ENCODE results near the gene DCANP1.

The DCANP1 gene

DNA sequence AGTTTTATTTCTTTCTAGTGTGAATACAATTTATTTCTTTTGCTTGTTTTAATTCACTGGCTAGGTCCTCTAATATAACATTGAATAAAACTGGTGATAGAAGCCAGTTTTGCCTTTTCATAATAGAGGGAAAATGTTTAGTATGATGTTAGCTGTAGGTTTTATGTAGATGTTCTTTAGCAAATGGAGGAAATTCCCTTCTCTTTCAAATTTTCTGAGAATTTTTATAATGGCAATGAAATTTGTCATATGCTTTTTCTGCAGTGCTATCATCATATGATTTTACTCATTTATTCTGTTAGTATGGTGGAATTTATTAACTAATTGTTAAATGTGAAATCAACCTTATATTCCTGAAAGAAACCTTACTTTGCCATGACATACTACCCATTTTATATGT is 30.1 kb downstream of the DCANP1 start:
- Histone ChIP-seq H3K9ac (ENCODE audit: insufficient read length) (no peak overlapping the region), H3K4me3 (no peak overlapping the region), H3K27ac (no peak overlapping the region), H3K9me3 (ENCODE audit: low read depth, low read length) (no peaks in the 10 kb centered on the region), H3K36me3 (ENCODE audit: insufficient read depth, low read length) (no peaks in the 10 kb centered on the region)
- TF ChIP-seq POLR2AphosphoS5 (IDR thresholded peaks at IDR 0.05; ENCODE audit: borderline replicate concordance, low read depth, low read length) (no peak), FOXP2 (optimal IDR thresholded peaks at IDR 0.05; ENCODE audit: control extremely low read depth, extremely low read length, insufficient read depth) (no peak), EZH2 (IDR thresholded peaks at IDR 0.05) (no peak)
- DNase-seq (ENCODE audit: low read depth, low spot score) = no peak

DNA sequence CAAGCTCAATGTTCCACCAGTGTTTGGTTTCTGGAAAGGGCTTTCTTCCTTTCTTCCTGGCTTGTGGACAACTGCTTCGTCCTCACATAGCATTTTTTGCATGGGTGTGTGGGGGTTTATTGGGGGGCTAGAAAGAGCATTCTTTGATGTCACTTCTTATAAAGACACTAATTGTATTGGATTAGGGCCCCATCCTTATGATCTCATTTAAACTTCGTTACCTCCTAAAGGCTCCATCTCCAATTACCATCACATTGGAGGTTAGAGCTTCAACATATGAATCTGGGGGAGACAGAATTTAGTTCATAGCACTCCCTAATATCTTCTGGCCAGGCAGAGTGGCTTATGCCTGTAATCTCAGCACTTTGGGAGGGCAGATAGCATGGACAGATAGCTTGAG is 42.1 kb downstream of the DCANP1 start:
- Histone ChIP-seq H3K27ac (no peak overlapping the region), H3K4me3 (no peak overlapping the region), H3K36me3 (ENCODE audit: insufficient read depth, low read length) (no peaks in the 10 kb centered on the region), H3K9me3 (ENCODE audit: low read depth, low read length) (no peaks in the 10 kb centered on the region), H3K9ac (ENCODE audit: insufficient read length) (no peak overlapping the region)
- no peak for DNase-seq (ENCODE audit: low read depth, low spot score)
- no peak for TF ChIP-seq FOXP2 (optimal IDR thresholded peaks at IDR 0.05; ENCODE audit: control extremely low read depth, extremely low read length, insufficient read depth)
- TF ChIP-seq EZH2 (IDR thresholded peaks at IDR 0.05) = no peak
- no peak for TF ChIP-seq POLR2AphosphoS5 (IDR thresholded peaks at IDR 0.05; ENCODE audit: borderline replicate concordance, low read depth, low read length)

DNA sequence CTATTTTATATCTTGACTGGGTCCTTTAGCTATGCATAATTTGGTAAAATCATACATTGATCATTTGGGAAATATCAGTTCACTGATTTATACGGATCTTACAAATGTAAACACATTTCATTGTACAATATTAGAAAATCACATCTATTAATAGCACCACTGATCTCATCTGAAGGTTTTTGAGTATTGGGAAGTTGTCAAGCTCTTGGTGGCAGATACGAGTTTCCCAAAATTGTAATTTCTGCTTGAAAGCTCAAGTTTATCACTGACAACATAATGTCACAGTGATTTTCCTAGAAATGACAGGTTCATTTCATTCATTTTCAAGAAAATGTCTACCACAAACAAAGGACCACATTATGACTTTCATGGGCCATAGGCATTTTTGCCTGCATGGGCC is 45.1 kb downstream of the DCANP1 start:
- DNase-seq (ENCODE audit: low read depth, low spot score) = no peak
- Histone ChIP-seq H3K9ac (ENCODE audit: insufficient read length) (no peak overlapping the region), H3K4me3 (no peak overlapping the region), H3K36me3 (ENCODE audit: insufficient read depth, low read length) (no peaks in the 10 kb centered on the region), H3K9me3 (ENCODE audit: low read depth, low read length) (no peaks in the 10 kb centered on the region), H3K27ac (no peak overlapping the region)
- TF ChIP-seq POLR2AphosphoS5 (IDR thresholded peaks at IDR 0.05; ENCODE audit: borderline replicate concordance, low read depth, low read length) (no peak), EZH2 (IDR thresholded peaks at IDR 0.05) (no peak), FOXP2 (optimal IDR thresholded peaks at IDR 0.05; ENCODE audit: control extremely low read depth, extremely low read length, insufficient read depth) (no peak)

DNA sequence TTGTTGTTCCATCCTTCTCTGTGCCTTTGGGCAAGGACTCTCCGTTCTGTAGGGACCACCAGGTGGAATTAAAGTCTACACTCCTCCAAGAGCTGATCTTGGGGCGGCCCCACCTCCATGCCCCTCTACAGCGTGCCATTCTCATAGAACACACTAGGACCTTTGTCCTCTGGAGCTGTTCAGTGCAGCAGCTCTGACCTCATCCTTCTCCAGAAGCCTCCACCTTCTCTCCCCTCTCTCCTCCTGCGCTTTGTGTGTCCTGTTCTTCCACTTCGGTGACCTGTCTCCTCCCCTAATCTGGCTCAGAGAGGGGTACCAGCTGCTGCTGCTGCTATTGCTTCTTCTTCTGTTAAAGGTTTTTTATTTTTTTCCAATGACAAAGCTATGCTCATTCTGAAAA is 46.3 kb downstream of the DCANP1 start:
- no peaks in the 10 kb centered on the region for H3K9me3 ChIP-seq (ENCODE audit: low read depth, low read length)
- H3K4me3 ChIP-seq = no peak overlapping the region
- no peaks in the 10 kb centered on the region for H3K36me3 ChIP-seq (ENCODE audit: insufficient read depth, low read length)
- TF ChIP-seq EZH2 (IDR thresholded peaks at IDR 0.05) (no peak), POLR2AphosphoS5 (IDR thresholded peaks at IDR 0.05; ENCODE audit: borderline replicate concordance, low read depth, low read length) (no peak), FOXP2 (optimal IDR thresholded peaks at IDR 0.05; ENCODE audit: control extremely low read depth, extremely low read length, insufficient read depth) (no peak)
- no peak overlapping the region for H3K27ac ChIP-seq
- H3K9ac ChIP-seq (ENCODE audit: insufficient read length) = no peak overlapping the region
- no peak for DNase-seq (ENCODE audit: low read depth, low spot score)

DNA sequence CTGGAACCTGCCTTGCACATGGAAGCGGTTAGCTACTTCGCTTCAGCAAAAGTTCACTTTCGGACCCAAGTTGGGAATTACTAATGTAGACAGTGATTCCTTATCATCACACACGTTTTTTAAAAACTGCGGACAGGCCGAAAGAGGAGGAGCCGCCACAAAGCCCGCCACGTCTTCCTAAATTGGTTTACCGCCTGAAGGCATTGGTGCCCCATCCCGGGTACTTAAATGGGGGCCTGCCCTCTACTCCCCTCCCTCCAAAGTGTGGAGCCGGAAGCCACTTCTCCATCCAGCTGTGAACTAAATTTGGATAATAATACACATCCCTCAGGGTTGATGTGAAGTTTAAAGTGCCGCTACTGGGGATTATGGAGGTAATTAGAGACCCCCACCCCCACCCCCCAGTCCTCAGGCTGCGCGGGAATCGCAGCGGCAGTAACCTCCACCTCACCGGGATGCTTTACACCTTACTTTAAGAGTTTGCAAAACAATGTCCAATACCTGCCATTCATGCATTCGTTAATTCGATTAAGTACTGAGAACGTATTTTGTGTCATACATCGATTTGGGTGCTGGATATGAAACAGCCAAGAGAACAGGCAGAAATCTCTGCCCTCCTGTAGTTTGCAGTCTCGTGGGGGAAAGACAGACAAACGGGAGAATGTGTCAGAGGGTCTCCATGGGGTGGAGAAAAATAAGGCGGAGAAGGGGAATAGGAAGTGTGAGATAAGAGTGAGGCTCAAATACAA is 47.2 kb downstream of the DCANP1 start:
- H3K9ac ChIP-seq (ENCODE audit: insufficient read length) = peak overlapping the region; percentile 96
- H3K36me3 ChIP-seq (ENCODE audit: insufficient read depth, low read length) = no peaks in the 10 kb centered on the region
- no peak for TF ChIP-seq FOXP2 (optimal IDR thresholded peaks at IDR 0.05; ENCODE audit: control extremely low read depth, extremely low read length, insufficient read depth)
- peak; percentile 31; the same call in 1 of the 2 replicates for TF ChIP-seq POLR2AphosphoS5 (IDR thresholded peaks at IDR 0.05; ENCODE audit: borderline replicate concordance, low read depth, low read length)
- no peak overlapping the region for H3K27ac ChIP-seq
- H3K9me3 ChIP-seq (ENCODE audit: low read depth, low read length) = no peaks in the 10 kb centered on the region
- DNase-seq (ENCODE audit: low read depth, low spot score) = peak; percentile 16
- H3K4me3 ChIP-seq = peak overlapping the region; percentile 94

DNA sequence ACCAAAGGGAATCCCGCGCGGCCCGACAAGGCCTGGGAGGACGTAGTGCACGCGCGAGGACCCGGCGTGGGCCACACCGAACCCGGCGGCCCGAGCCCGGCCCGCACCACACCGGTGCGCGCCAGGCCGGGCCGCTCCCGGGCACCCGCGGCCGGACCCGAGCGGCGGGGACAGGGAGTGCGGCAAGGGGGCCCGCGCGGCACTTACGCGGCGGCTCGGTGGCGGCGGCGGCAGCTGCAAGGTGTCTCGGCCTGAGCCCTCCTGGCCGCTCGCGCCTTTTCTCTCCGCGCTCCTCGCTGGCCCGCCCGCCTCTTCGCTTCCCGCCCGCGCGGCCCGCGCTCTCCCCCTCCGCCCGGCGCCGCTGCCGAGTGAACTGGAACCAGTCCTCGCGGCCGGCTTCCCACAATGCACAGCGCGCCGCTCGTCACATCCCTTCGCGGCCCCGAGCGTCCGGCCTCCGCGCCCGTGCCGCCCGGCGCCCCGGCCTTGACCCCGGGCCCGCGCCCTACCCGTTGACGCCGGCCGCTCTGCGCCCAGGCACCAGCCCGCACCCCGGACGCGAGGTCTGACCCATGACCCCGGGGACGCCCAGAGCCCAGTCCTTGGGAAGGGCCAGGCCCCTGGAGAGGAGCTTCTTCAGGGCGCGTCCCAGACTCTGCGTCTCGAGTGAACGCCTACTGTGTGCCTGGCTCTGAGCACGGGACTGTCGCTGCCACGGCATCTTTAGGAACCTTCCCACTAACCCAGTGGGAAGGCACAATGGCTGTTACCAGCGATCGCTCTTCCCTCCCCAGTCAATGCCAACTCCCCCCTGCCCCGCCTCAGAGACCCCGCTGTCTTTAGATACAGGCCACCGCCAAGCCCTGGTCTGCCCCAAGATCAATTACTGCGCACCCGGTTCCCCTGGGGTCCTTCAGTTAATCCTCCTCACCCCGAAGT is 48.0 kb downstream of the DCANP1 start, which contains the start of gene MACROH2A1:
Gene MACROH2A1 (minus strand): TSS at position 377 of the 939 bp plus-strand sequence. CDS start 10,138 bp downstream, outside the sequence.
- TF ChIP-seq POLR2AphosphoS5 (IDR thresholded peaks at IDR 0.05; ENCODE audit: borderline replicate concordance, low read depth, low read length) = peak; percentile 78
- TF ChIP-seq EZH2 (IDR thresholded peaks at IDR 0.05) = no peak
- TF ChIP-seq FOXP2 (optimal IDR thresholded peaks at IDR 0.05; ENCODE audit: control extremely low read depth, extremely low read length, insufficient read depth) = no peak
- no peak for DNase-seq (ENCODE audit: low read depth, low spot score)
- peak within 1 kb of the TSS; percentile 60 for H3K27ac ChIP-seq

DNA sequence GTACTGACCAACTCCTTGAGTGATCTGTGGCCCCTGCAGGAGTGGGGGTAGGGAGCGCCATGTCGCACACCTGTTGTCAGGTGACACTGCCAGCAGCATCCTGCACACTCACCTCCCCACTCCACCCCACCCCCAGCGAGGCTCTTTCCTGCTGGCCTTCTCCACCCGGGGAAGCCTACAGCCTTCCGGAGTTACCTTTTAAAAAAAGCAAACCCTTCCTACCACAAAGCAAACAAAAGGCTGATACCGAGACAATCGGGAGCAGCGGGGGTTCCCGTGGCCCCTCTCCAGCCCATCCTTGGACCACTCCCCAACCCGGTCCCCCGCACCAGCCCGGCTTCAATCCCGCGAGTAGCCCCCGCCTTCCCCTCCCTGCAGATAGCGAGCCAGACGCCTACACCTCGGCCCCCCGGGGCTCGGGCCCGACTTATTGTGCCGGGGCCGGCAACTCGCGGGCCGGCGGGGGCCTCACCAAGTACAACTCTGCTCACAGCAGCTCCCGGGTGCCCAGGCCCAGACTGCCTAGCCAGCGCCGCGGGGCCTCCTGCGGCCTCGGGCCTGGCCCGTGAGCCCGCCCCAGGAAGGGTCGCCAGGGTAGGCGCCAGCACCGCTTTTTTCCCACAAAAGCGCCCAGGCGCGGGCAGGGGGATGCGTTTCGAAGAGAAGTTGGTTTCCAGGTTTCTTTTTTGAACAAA is 48.8 kb downstream of the DCANP1 start:
- peak overlapping the region; percentile 96 for H3K9ac ChIP-seq (ENCODE audit: insufficient read length)
- TF ChIP-seq POLR2AphosphoS5 (IDR thresholded peaks at IDR 0.05; ENCODE audit: borderline replicate concordance, low read depth, low read length) (no peak), EZH2 (IDR thresholded peaks at IDR 0.05) (no peak), FOXP2 (optimal IDR thresholded peaks at IDR 0.05; ENCODE audit: control extremely low read depth, extremely low read length, insufficient read depth) (no peak)
- DNase-seq (ENCODE audit: low read depth, low spot score) = no peak
- no peaks in the 10 kb centered on the region for H3K9me3 ChIP-seq (ENCODE audit: low read depth, low read length)
- peaks cover 3% of the 10 kb centered on the region; the same call in 1 of the 2 replicates for H3K36me3 ChIP-seq (ENCODE audit: insufficient read depth, low read length)
- H3K4me3 ChIP-seq = peak overlapping the region; percentile 94
- no peak overlapping the region; the same call in 1 of the 2 replicates for H3K27ac ChIP-seq

More for the DNA sequence above, 48.0 kb downstream of the DCANP1 start, which contains the start of gene MACROH2A1:
- H3K9ac ChIP-seq (ENCODE audit: insufficient read length) = peak within 1 kb of the TSS; percentile 96
- peak within 1 kb of the TSS; percentile 94 for H3K4me3 ChIP-seq
- H3K9me3 ChIP-seq (ENCODE audit: low read depth, low read length) = no peaks in the 10 kb centered on the region
- no peaks in the 10 kb centered on the region for H3K36me3 ChIP-seq (ENCODE audit: insufficient read depth, low read length)
